ENCODE results near the gene ADAMTS18.
"Not testable (repeated sequence)": the region's sequence is repeated elsewhere in the genome, so short reads cannot be mapped to it uniquely, and the experiment has no call there.

Gene ADAMTS18

GRCh38 chr16:77289331-77289809 lies 145.5 kb downstream of the ADAMTS18 start:
- no peak overlapping the region for H3K4me3 ChIP-seq (ENCODE audit: low read depth, low read length)
- no peak for TF ChIP-seq CTCF (IDR thresholded peaks at IDR 0.05; ENCODE audit: control insufficient read depth, extremely low read depth, insufficient read depth)
- DNase-seq (ENCODE audit: low read depth) = no peak

DNA sequence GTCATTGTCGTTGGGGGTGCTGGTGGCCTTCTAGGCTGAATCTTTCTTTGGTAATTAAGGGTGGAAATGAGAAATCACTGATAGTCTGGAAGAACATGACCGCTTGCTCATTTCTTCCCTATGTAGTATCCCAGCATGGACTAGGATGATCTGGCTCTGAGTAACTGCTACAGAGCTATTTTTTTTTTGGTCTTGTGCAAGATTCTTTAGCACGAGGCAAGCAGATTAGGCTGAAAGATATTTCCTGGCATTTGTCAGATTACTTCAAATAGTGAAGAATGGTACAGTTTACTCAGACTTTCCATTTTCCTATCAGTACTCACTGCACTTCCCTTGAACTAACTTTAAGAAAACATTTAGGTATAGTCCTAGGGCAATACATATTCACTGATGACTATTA lies 146.6 kb downstream of the ADAMTS18 start:
- H3K4me3 ChIP-seq (ENCODE audit: low read depth, low read length) = no peak overlapping the region
- no peak for TF ChIP-seq CTCF (IDR thresholded peaks at IDR 0.05; ENCODE audit: control insufficient read depth, extremely low read depth, insufficient read depth)
- DNase-seq (ENCODE audit: low read depth) = no peak

DNA sequence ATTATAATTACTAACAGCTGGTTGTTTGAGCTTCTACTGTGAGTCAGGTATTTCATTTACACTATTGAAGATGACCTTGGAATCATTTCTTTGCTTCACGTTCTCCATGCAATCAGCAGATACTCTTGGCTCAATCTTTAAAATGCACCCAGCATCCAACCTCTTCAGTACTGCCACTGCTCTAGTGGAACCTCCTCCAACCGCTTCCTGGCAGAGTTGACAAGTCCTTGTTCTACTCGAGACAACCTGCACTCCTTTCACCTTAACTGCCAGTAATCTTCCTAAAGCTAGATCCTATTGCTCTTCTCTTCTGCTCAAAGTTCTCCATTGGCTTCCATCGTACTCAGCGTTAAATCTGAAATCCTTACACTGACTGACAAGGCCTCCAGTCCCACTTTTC lies 149.2 kb downstream of the ADAMTS18 start:
- TF ChIP-seq CTCF (IDR thresholded peaks at IDR 0.05; ENCODE audit: control insufficient read depth, extremely low read depth, insufficient read depth) = no peak
- no peak overlapping the region for H3K4me3 ChIP-seq (ENCODE audit: low read depth, low read length)
- no peak for DNase-seq (ENCODE audit: low read depth)

DNA sequence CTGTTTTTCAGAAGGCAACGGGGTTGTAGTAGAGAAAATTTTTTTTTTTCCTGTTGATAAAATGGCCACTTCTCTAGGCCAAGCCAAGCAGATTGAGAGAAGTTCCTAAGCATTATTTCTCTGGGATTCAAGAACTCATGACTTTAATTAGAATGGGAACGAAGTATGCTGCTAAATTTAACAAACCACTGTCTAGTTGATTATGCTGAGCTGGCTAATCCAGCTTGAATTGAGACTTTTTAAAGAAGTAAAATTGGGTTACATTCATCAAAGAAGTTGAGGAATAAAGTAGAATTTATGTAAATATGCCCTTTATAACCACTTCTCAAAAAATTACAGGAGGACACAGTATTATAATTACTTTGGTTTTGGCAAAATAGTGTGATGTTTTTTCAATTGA lies 152.5 kb downstream of the ADAMTS18 start:
- no peak overlapping the region for H3K4me3 ChIP-seq (ENCODE audit: low read depth, low read length)
- no peak for DNase-seq (ENCODE audit: low read depth)
- no peak for TF ChIP-seq CTCF (IDR thresholded peaks at IDR 0.05; ENCODE audit: control insufficient read depth, extremely low read depth, insufficient read depth)

DNA sequence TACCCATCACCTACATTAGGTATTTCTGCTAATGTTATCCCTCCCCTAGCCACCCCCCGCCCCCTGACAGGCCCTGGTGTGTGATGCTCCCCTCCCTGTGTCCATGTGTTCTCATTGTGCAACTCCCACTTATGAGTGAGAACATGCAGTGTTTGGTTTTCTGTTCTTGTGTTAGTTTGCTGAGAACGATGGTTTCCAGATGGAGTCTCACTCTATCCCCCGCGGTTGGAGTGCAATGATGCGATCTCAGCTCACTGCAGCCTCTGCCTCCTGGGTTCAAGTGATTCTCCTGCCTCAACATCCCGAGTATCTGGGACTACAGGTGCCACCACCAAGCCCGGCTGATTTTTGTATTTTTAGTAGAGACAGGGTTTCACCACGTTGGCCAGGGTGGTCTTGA lies 155.5 kb downstream of the ADAMTS18 start:
- DNase-seq (ENCODE audit: low read depth); H3K4me3 ChIP-seq (ENCODE audit: low read depth, low read length): not testable (repeated sequence)

DNA sequence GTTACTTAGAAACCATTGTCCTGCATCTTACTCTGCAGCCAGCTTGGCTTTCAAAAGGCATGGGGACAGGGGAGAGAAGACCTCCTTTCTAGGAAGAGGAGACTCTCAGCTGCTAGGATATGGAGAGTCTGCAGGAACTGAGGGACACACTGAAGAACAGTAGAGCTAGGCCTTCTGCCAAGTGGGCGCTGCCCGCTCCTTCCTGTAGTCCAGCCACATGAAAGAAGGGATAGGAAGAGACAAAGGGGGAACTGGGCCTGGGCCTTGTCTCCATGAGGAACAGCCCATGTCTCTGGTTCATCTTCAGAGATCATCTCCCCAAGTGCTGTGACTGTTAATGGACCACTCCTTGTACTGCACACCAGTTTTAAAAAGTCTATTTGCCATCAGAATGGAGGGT lies 157.3 kb downstream of the ADAMTS18 start:
- no peak for DNase-seq (ENCODE audit: low read depth)
- no peak overlapping the region for H3K4me3 ChIP-seq (ENCODE audit: low read depth, low read length)
- TF ChIP-seq CTCF (IDR thresholded peaks at IDR 0.05; ENCODE audit: control insufficient read depth, extremely low read depth, insufficient read depth) = no peak

- no peak for DNase-seq (ENCODE audit: low read depth)
- H3K4me3 ChIP-seq (ENCODE audit: low read depth, low read length) = no peak overlapping the region
- no peak for TF ChIP-seq CTCF (IDR thresholded peaks at IDR 0.05; ENCODE audit: control insufficient read depth, extremely low read depth, insufficient read depth)
These were observed 157.7 kb downstream of the ADAMTS18 start for GRCh38 chr16:77277141-77277540.

Data from LNCaP clone FGC (cell line).